Loucy (cell line): Measurements from ENCODE around the gene USP21.

Source experiments
- H2AFZ ChIP-seq: fragments of 200-600 bp; sonication (generic); 2 replicates; pipeline ENCODE4 v1.6.0; 2016; ENCODE audit warnings: antibody characterized with exemption, mild to moderate bottlenecking, low read length, moderate library complexity
- H3F3A ChIP-seq: fragments of 200-600 bp; 2 replicates; pipeline ENCODE4 v1.6.0; 2016; ENCODE audit warnings: antibody characterized with exemption, low read depth, mild to moderate bottlenecking
- H3K27me3 ChIP-seq: fragments of 200-600 bp; sonication (generic); 2 replicates; pipeline ENCODE4 v1.6.1; 2014; ENCODE audit warnings: low read length, mild to moderate bottlenecking; ENCODE audit not compliant: insufficient read depth, poor library complexity, severe bottlenecking
- H3K36me3 ChIP-seq: fragments of 200-600 bp; sonication (generic); 2 replicates; pipeline ENCODE4 v1.6.1; 2016; ENCODE audit warnings: low read length; ENCODE audit not compliant: insufficient read depth
- H3K4me1 ChIP-seq: fragments of 200-600 bp; sonication (generic); 2 replicates; pipeline ENCODE4 v1.5.1; 2014; ENCODE audit warnings: low read length, mild to moderate bottlenecking; ENCODE audit not compliant: insufficient read depth, poor library complexity, severe bottlenecking
- H3K4me2 ChIP-seq: fragments of 200-600 bp; sonication (generic); 2 replicates; pipeline ENCODE4 v1.6.0; 2014; ENCODE audit warnings: antibody characterized with exemption, low read length, low read depth, mild to moderate bottlenecking; ENCODE audit not compliant: poor library complexity, severe bottlenecking
- H3K4me3 ChIP-seq: fragments of 200-600 bp; sonication (generic); 2 replicates; pipeline ENCODE4 v1.5.1; 2014; ENCODE audit warnings: low read length, mild to moderate bottlenecking, mixed read lengths; ENCODE audit not compliant: poor library complexity, severe bottlenecking
- H3K79me2 ChIP-seq: fragments of 200-600 bp; sonication (generic); 2 replicates; pipeline ENCODE4 v1.6.1; 2014; ENCODE audit warnings: low read length; ENCODE audit not compliant: insufficient read depth
- H3K9ac ChIP-seq: fragments of 200-600 bp; sonication (generic); 2 replicates; pipeline ENCODE4 v1.6.0; 2014; ENCODE audit warnings: mild to moderate bottlenecking, low read depth, low read length, moderate library complexity; ENCODE audit not compliant: poor library complexity, severe bottlenecking
- H3K9me2 ChIP-seq: fragments of 200-600 bp; sonication (generic); replicated peaks from 2 replicates; pipeline ENCODE4 v1.6.1; 2016; ENCODE audit warnings: low read depth, low read length, mixed read lengths
- H3K9me3 ChIP-seq: fragments of 200-600 bp; sonication (generic); 2 replicates; pipeline ENCODE4 v1.6.1; 2014; ENCODE audit warnings: mild to moderate bottlenecking, antibody characterized with exemption, low read length, low read depth; ENCODE audit not compliant: insufficient read depth
- H4K20me1 ChIP-seq: fragments of 200-600 bp; sonication (generic); 2 replicates; pipeline ENCODE4 v1.6.0; 2014; ENCODE audit warnings: antibody characterized with exemption, low read length, mild to moderate bottlenecking; ENCODE audit not compliant: insufficient read depth, poor library complexity, severe bottlenecking
- EZH2phosphoT487 ChIP-seq: fragments of 200-600 bp; IDR thresholded peaks from 2 replicates; pipeline ENCODE4 v1.6.1; 2018; ENCODE audit warnings: antibody characterized with exemption, mild to moderate bottlenecking, moderate library complexity, borderline replicate concordance
- TF ChIP-seq, protein P1 (sequence below): fragments of 200-600 bp; sonication (generic); conservative IDR thresholded peaks from 2 replicates; pipeline ENCODE4 v1.5.1; 2014; ENCODE audit warnings: mild to moderate bottlenecking, antibody characterized with exemption, low read length

USP21 gene

DNA sequence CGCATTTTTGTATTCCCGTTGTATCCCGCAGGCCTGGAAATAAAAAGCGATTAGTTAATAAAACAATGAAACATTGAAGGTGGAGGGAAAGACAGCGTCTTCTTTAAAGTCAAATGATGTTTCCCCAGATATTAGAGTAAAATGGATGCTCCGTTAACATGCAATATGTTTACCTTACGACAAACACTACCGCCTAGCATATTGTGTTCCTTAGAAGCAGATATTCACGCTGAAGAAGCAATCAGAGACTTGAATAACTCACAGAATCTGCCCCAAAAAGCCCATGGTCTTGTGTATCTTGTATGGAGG is 18.6 kb downstream of the USP21 start:
- Histone ChIP-seq H2AFZ (0 out of 2 replicates have a peak overlapping the region, but pooled peaks have one; percentile 89), H3K4me1 (peaks cover 42% of the 10 kb centered on the region)

DNA sequence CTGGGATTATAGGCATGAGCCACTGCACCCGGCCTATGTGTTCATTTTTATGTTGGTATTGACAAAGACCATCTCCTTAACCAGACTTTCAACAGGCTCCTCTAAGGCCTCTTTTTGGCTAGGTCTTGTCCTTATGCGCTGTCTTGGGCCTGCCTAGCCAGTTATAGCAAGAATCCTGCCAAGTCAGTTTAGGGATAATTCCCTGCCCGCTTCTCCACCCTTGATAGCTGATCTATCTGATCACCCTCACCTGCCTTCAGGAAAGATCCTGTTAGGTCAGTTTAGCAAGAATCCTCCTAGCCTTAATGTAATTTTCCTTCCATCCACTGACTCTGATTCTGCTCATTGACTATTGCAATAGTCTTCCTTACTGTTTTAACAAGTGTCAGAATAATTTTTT is 20.4 kb downstream of the USP21 start:
- Histone ChIP-seq H3K79me2 (peaks cover 25% of the 10 kb centered on the region), H3F3A (no peaks in the 10 kb centered on the region), H3K4me1 (peaks cover 57% of the 10 kb centered on the region), H3K9me2 (no peaks in the 10 kb centered on the region), H3K27me3 (no peaks in the 10 kb centered on the region), H3K9me3 (no peaks in the 10 kb centered on the region), H3K4me2 (no peak overlapping the region), H3K4me3 (no peak overlapping the region), H2AFZ (no peak overlapping the region), H3K9ac (no peak overlapping the region), H3K36me3 (peaks cover 2% of the 10 kb centered on the region; the same call in 1 of the 2 replicates), H4K20me1 (peaks cover 6% of the 10 kb centered on the region)
- TF ChIP-seq, protein P1, sequence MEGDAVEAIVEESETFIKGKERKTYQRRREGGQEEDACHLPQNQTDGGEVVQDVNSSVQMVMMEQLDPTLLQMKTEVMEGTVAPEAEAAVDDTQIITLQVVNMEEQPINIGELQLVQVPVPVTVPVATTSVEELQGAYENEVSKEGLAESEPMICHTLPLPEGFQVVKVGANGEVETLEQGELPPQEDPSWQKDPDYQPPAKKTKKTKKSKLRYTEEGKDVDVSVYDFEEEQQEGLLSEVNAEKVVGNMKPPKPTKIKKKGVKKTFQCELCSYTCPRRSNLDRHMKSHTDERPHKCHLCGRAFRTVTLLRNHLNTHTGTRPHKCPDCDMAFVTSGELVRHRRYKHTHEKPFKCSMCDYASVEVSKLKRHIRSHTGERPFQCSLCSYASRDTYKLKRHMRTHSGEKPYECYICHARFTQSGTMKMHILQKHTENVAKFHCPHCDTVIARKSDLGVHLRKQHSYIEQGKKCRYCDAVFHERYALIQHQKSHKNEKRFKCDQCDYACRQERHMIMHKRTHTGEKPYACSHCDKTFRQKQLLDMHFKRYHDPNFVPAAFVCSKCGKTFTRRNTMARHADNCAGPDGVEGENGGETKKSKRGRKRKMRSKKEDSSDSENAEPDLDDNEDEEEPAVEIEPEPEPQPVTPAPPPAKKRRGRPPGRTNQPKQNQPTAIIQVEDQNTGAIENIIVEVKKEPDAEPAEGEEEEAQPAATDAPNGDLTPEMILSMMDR: no peak
- no peak for TF ChIP-seq EZH2phosphoT487

More for the DNA sequence above, 18.6 kb downstream of the USP21 start:
- Histone ChIP-seq H3K4me3 (peak overlapping the region; percentile 93), H3K9me2 (no peaks in the 10 kb centered on the region), H3K9ac (peak overlapping the region; percentile 80), H4K20me1 (peaks cover 6% of the 10 kb centered on the region), H3K79me2 (peaks cover 26% of the 10 kb centered on the region), H3F3A (no peaks in the 10 kb centered on the region), H3K9me3 (no peaks in the 10 kb centered on the region), H3K27me3 (no peaks in the 10 kb centered on the region), H3K4me2 (peak overlapping the region; percentile 78), H3K36me3 (peaks cover 15% of the 10 kb centered on the region; the same call in 1 of the 2 replicates)
- no peak for TF ChIP-seq EZH2phosphoT487
- TF ChIP-seq, protein P1: 0 out of 2 replicates have a peak, but pooled peaks have one; percentile 2

DNA sequence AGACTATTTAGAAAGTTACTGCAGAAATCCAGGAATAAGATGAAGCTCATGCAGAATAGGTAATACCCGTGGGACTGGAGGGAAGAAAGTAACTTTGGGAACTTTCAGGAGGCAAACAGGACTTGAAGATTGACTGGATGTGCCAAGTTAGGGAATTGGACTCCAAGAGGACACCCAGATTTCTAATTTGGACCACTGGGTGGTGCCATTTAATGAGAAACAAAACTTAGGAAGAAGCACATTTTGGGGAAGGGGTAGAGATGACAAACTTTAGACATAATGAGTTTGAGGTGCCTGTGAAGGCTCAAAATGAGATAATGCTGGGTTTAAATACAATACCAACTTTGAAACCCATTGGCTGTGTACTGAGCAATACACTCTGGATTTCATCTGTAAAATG is 21.3 kb downstream of the USP21 start:
- Histone ChIP-seq H3K9ac (no peak overlapping the region), H3K4me2 (no peak overlapping the region), H2AFZ (no peak overlapping the region), H3K79me2 (peaks cover 16% of the 10 kb centered on the region), H3K36me3 (no peaks in the 10 kb centered on the region), H3F3A (0 out of 2 replicates have a peak, but pooled peaks cover 1% of the 10 kb centered on the region), H4K20me1 (peaks cover 6% of the 10 kb centered on the region), H3K9me3 (no peaks in the 10 kb centered on the region), H3K9me2 (no peaks in the 10 kb centered on the region), H3K4me1 (peaks cover 50% of the 10 kb centered on the region), H3K4me3 (no peak overlapping the region), H3K27me3 (no peaks in the 10 kb centered on the region)
- TF ChIP-seq, protein P1: peak; percentile 66
- no peak for TF ChIP-seq EZH2phosphoT487
